Peyer's patch (tissue), 4 donors: ENCODE data around the gene TMX2.

Experiments
- CTCF ChIP-seq, 6 experiments: fragments of 450-650 bp in 4 of 6; fragments of 200-600 bp in 2 of 6; sonication (generic) in 1 of 6; IDR thresholded peaks; one replicate each; pipeline ENCODE4 v1.5.1; 2017 to 2019; ENCODE audit warnings: antibody characterized with exemption in 6 of 6, mild to moderate bottlenecking in 3 of 6, moderate library complexity in 1 of 6
- POLR2A ChIP-seq, 2 donors: fragments of 450-650 bp; IDR thresholded peaks; one replicate each; pipeline ENCODE4 v1.5.1; 2017; ENCODE audit warnings: antibody characterized with exemption in 2 of 2, mild to moderate bottlenecking in 2 of 2, moderate library complexity in 2 of 2

- TF ChIP-seq CTCF (IDR thresholded peaks at IDR 0.05) (no peak), POLR2A (IDR thresholded peaks at IDR 0.05) (no peak)
Observed at GRCh38 chr11:57776577-57777210, 64.3 kb downstream of the TMX2 start.
